Thyroid gland (tissue), 4 donors: ENCODE measurements around the gene ARMH1.
A peak's percentile ranks its signal among the peaks of the same experiment; 100 is the strongest.

Experiments used
- POLR2A ChIP-seq, 2 donors: fragments of 450-650 bp; IDR thresholded peaks; one replicate each; pipeline ENCODE4 v1.6.1; 2017; ENCODE audit warnings: antibody characterized with exemption in 2 of 2, mild to moderate bottlenecking in 2 of 2, moderate library complexity in 1 of 2
- TF ChIP-seq, protein P1 (sequence below), 6 experiments: fragments of 200-600 bp in 3 of 6; fragments of 450-650 bp in 3 of 6; sonication (generic) in 3 of 6; IDR thresholded peaks; one replicate each; pipeline ENCODE4 v1.5.1; 2016 to 2019; ENCODE audit warnings: antibody characterized with exemption in 6 of 6, mild to moderate bottlenecking in 2 of 6, inconsistent platforms in 1 of 6, moderate library complexity in 1 of 6

DNA sequence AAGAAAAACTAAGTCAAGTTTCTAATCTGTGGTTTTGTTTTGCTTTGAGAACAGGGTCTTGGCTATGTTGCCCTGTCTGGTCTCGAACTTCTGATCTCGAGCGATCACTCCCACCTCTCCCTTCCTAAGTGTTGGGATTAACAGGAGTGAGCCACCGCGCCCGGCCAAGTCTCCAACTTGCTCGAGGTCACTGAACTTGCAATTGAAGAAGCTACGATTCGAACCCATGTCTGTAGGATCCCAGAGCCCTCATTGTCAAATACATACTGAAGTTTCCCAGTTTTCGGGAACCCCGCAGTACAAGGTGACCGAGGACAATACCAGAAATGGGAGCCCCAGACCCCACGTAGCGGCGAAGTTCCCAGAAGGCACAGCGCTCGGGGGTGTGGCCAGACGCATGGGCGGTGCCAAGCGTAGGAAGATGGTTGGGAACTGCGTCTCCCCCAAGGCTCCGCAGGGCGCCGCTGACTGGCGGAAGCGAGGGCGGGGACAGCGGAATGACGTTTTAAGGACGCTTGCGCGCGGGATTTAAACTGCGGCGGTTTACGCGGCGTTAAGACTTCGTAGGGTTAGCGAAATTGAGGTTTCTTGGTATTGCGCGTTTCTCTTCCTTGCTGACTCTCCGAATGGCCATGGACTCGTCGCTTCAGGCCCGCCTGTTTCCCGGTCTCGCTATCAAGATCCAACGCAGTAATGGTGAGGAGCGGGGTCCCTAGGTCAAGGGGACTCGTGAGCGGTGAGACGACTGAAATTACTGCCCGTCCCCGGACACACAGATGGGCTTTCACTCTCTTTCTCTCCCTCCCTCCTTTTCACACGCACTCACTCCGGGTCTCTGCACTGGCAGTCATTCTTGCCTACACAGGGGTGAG is 65.0 kb downstream of the ARMH1 start, which contains the start of gene KIF2C:
- TF ChIP-seq, protein P1, sequence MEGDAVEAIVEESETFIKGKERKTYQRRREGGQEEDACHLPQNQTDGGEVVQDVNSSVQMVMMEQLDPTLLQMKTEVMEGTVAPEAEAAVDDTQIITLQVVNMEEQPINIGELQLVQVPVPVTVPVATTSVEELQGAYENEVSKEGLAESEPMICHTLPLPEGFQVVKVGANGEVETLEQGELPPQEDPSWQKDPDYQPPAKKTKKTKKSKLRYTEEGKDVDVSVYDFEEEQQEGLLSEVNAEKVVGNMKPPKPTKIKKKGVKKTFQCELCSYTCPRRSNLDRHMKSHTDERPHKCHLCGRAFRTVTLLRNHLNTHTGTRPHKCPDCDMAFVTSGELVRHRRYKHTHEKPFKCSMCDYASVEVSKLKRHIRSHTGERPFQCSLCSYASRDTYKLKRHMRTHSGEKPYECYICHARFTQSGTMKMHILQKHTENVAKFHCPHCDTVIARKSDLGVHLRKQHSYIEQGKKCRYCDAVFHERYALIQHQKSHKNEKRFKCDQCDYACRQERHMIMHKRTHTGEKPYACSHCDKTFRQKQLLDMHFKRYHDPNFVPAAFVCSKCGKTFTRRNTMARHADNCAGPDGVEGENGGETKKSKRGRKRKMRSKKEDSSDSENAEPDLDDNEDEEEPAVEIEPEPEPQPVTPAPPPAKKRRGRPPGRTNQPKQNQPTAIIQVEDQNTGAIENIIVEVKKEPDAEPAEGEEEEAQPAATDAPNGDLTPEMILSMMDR (IDR thresholded peaks at IDR 0.05): peak in 1 of 6 experiments; percentile 15
- TF ChIP-seq POLR2A (IDR thresholded peaks at IDR 0.05): peak; percentile 21 to 92
